IPS DF 19.7 (cell line): Measurements from ENCODE around the gene APCDD1.
"Not testable (repeated sequence)": the region's sequence is repeated elsewhere in the genome, so short reads cannot be mapped to it uniquely, and the experiment has no call there.

Experiments used
- DNase-seq: peaks from one replicate; pipeline ENCODE4 v3.0.0-alpha.2; 2013; ENCODE audit warnings: low read depth, low spot score

Gene APCDD1

GRCh38 chr18:10462597-10462996 is 8.2 kb downstream of the APCDD1 start:
- no peak for DNase-seq

GRCh38 chr18:10463096-10463495 is 8.7 kb downstream of the APCDD1 start:
- no peak for DNase-seq

GRCh38 chr18:10463741-10464140 is 9.3 kb downstream of the APCDD1 start:
- no peak for DNase-seq

- DNase-seq: not testable (repeated sequence)
Measured at GRCh38 chr18:10464161-10464648, 9.8 kb downstream of the APCDD1 start.

- no peak for DNase-seq
Measured at GRCh38 chr18:10465174-10465939, 10.9 kb downstream of the APCDD1 start.

GRCh38 chr18:10470429-10470828 is 16.0 kb downstream of the APCDD1 start:
- no peak for DNase-seq

GRCh38 chr18:10471574-10471973 is 17.1 kb downstream of the APCDD1 start:
- no peak for DNase-seq

- DNase-seq: no peak
Measured at GRCh38 chr18:10473132-10473531, 18.7 kb downstream of the APCDD1 start.

- no peak for DNase-seq
Measured at GRCh38 chr18:10474309-10474708, 19.9 kb downstream of the APCDD1 start.

GRCh38 chr18:10475276-10475653 is 20.8 kb downstream of the APCDD1 start:
- DNase-seq: no peak

GRCh38 chr18:10475654-10476291 is 21.3 kb downstream of the APCDD1 start:
- DNase-seq: no peak

GRCh38 chr18:10476338-10476791 is 21.9 kb downstream of the APCDD1 start:
- DNase-seq: no peak

- no peak for DNase-seq
Measured at GRCh38 chr18:10477121-10477862, 22.9 kb downstream of the APCDD1 start.

GRCh38 chr18:10477863-10478260 is 23.4 kb downstream of the APCDD1 start:
- DNase-seq: no peak

- DNase-seq: no peak
Measured at GRCh38 chr18:10481831-10482230, 27.4 kb downstream of the APCDD1 start.

- no peak for DNase-seq
Measured at GRCh38 chr18:10482363-10482984, 28.0 kb downstream of the APCDD1 start.

GRCh38 chr18:10482985-10483949 is 28.8 kb downstream of the APCDD1 start:
- DNase-seq: no peak

- DNase-seq: no peak
Measured at GRCh38 chr18:10485475-10485874, 31.0 kb downstream of the APCDD1 start.

- no peak for DNase-seq
Measured at GRCh38 chr18:10486362-10486761, 31.9 kb downstream of the APCDD1 start.

- no peak for DNase-seq
Measured at GRCh38 chr18:10487154-10487553, 32.7 kb downstream of the APCDD1 start.

- DNase-seq: no peak
Measured at GRCh38 chr18:10488017-10488416, 33.6 kb downstream of the APCDD1 start.
